ENCODE results near the gene C11orf65. TPM values are rescaled to one million over a fixed set of nuclear protein-coding genes. Genes with fewer than 3 reads are reported as not detected.

C11orf65 gene
- total RNA-seq, 1 experiment from 2014 or later: 1.3 TPM

GRCh38 chr11:108414958-108415357 is 52.4 kb downstream of the C11orf65 start (continued):
- TF ChIP-seq SIN3A (IDR thresholded peaks at IDR 0.05; ENCODE audit: low read depth) (no peak), FOSL1 (IDR thresholded peaks at IDR 0.05; ENCODE audit: low read depth) (no peak)

DNA sequence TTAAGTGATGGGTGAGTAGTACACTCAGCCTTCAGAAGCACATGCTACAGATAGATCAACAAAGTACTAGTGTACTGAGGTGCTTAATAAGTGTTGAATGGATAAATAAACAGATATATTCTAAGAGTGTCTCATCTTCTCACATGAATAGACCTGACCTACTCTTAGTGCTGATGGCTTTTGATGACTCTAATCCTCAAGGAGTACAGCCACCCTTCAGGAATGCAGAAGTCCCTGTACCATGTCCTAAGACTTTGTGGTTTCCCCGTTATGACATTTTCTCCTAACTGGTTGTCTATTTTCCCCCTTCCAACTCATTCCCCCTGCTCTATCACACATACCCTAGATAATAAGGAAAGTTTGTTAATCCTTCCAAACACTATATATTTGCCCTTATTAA is 61.6 kb downstream of the C11orf65 start:
- Histone ChIP-seq H3K4me2 (ENCODE audit: low read length) (no peak overlapping the region), H2AFZ (ENCODE audit: low read depth, low read length, poor library complexity, severe bottlenecking) (no peak overlapping the region), H3K9me2 (ENCODE audit: insufficient read depth) (no peaks in the 10 kb centered on the region), H3K4me3 (replicated peaks in 1 of 2; ENCODE audit: low read depth in 1 of 2, low read length in 2 of 2) (no peak overlapping the region), H3K27me3 (ENCODE audit: insufficient read depth, low read length) (no peaks in the 10 kb centered on the region), H3K4me1 (ENCODE audit: control insufficient read depth in 1 of 2, insufficient read depth in 2 of 2, low read length in 2 of 2) (no peaks in the 10 kb centered on the region), H3K9ac (ENCODE audit: low read length) (no peak overlapping the region), H3K36me3 (ENCODE audit: control insufficient read depth in 1 of 2, insufficient read depth in 2 of 2, low read length in 2 of 2) (no peaks in the 10 kb centered on the region), H3K79me2 (ENCODE audit: insufficient read depth, low read length) (no peaks in the 10 kb centered on the region), H4K20me1 (ENCODE audit: insufficient read depth) (no peaks in the 10 kb centered on the region), H3K27ac (ENCODE audit: low read depth, low read length) (no peak overlapping the region), H3K9me3 (ENCODE audit: control insufficient read depth in 1 of 2, insufficient read depth in 1 of 2, low read depth in 1 of 2, low read length in 2 of 2) (no peaks in the 10 kb centered on the region)
- intact Hi-C loops (cut with micrococcal nuclease): no loop called here
- POLR2A ChIA-PET: no interaction called here
- CTCF ChIA-PET: no interaction called here
- no peak for ATAC-seq
- no TSS peak for BruUV-seq (replicated peaks)
- TF ChIP-seq RAD21 (IDR thresholded peaks at IDR 0.05; ENCODE audit: low read depth) (no peak), ELF1 (IDR thresholded peaks at IDR 0.05; ENCODE audit: borderline replicate concordance, low read depth) (no peak), ZBTB33 (IDR thresholded peaks at IDR 0.05; ENCODE audit: extremely low read depth, insufficient replicate concordance, low read length) (no peak), FOSL1 (IDR thresholded peaks at IDR 0.05; ENCODE audit: low read depth) (no peak), SP1 (IDR thresholded peaks at IDR 0.05; ENCODE audit: low read depth) (no peak), CEBPB (IDR thresholded peaks at IDR 0.05; ENCODE audit: low read depth) (no peak), ZNF274 (IDR thresholded peaks at IDR 0.05; ENCODE audit: low read depth, low read length) (no peak), MAX (IDR thresholded peaks at IDR 0.05) (no peak), ATF3 (IDR thresholded peaks at IDR 0.05) (no peak), POLR2AphosphoS5 (IDR thresholded peaks at IDR 0.05; ENCODE audit: low read depth, low read length) (no peak), ZFX (IDR thresholded peaks at IDR 0.05) (no peak)
- TF ChIP-seq, protein P1, sequence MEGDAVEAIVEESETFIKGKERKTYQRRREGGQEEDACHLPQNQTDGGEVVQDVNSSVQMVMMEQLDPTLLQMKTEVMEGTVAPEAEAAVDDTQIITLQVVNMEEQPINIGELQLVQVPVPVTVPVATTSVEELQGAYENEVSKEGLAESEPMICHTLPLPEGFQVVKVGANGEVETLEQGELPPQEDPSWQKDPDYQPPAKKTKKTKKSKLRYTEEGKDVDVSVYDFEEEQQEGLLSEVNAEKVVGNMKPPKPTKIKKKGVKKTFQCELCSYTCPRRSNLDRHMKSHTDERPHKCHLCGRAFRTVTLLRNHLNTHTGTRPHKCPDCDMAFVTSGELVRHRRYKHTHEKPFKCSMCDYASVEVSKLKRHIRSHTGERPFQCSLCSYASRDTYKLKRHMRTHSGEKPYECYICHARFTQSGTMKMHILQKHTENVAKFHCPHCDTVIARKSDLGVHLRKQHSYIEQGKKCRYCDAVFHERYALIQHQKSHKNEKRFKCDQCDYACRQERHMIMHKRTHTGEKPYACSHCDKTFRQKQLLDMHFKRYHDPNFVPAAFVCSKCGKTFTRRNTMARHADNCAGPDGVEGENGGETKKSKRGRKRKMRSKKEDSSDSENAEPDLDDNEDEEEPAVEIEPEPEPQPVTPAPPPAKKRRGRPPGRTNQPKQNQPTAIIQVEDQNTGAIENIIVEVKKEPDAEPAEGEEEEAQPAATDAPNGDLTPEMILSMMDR (IDR thresholded peaks at IDR 0.05 in 2 of 3, conservative IDR thresholded peaks at IDR 0.05 in 1 of 3; ENCODE audit: borderline replicate concordance in 1 of 3, insufficient read depth in 1 of 3, low read depth in 2 of 3, low read length in 2 of 3): no peak
- RAD21 ChIA-PET (ENCODE audit: low non-redundant PET in 1 of 2, low total read pairs in 2 of 2, uncharacterized antibody in 2 of 2, unreplicated experiment in 2 of 2): no interaction called here
- DNase-seq (ENCODE audit: low read depth, low spot score): no peak

All from HCT116 (cell line).